Thyroid gland (tissue), 4 donors: ENCODE data around the gene C17orf58.
"Not testable (repeated sequence)": the region's sequence is repeated elsewhere in the genome, so short reads cannot be mapped to it uniquely, and the experiment has no call there.

Experiments
- CTCF ChIP-seq, 6 experiments: fragments of 200-600 bp in 3 of 6; fragments of 450-650 bp in 3 of 6; sonication (generic) in 3 of 6; IDR thresholded peaks; one replicate each; pipeline ENCODE4 v1.5.1; 2016 to 2019; ENCODE audit warnings: antibody characterized with exemption in 6 of 6, mild to moderate bottlenecking in 2 of 6, inconsistent platforms in 1 of 6, moderate library complexity in 1 of 6
- POLR2A ChIP-seq, 2 donors: fragments of 450-650 bp; IDR thresholded peaks; one replicate each; pipeline ENCODE4 v1.6.1; 2017; ENCODE audit warnings: antibody characterized with exemption in 2 of 2, mild to moderate bottlenecking in 2 of 2, moderate library complexity in 1 of 2

DNA sequence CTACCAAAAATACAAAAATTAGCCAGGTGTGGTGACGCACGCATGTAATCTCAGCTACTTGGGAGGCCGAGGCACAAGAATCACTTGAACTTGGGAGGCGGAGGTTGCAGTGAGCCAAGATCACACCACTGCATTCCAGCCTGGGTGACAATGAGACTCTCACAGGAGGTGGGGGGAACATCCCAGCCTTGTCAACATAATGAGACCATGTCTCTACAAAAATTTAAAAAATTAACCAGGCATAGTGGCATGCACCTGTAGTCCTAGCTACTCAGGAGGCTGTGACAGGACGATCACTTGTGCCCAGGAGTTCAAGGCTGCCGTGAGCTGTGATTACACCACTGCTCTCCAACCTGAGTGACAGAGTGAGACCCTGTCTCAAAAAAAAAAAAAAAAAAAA, 20.0 kb downstream of the C17orf58 start:
- TF ChIP-seq CTCF, POLR2A (IDR thresholded peaks at IDR 0.05): not testable (repeated sequence)
